ENCODE results near the gene PIH1D1.
A peak's percentile ranks its signal among the peaks of the same experiment; 100 is the strongest.

PIH1D1 gene

DNA sequence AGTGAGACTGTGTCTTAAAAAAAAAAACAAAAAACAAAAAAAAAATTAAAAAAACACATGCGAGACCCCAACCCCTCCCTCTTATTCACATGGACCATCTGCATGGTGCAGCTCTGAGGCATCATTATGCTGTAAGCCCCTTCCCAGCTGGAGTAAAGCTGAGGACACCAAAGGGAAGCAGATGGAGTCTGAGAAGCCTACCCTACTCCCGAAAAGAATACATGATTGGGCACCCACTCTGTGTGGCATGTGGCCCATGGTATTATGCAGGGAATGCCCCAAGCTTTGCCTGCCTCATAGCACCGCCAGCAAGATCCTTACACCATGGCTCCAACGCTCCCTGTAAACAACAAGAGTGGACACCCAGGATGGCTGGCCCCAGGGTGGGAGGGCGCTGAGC, 33.1 kb downstream of the PIH1D1 start:
- no peak overlapping the region for H3K4me3 ChIP-seq (replicated peaks in 1 of 2; ENCODE audit: low read depth in 2 of 2, low read length in 2 of 2)
- DNase-seq (ENCODE audit: low read depth in 2 of 2) = no peak
- TF ChIP-seq, protein P1, sequence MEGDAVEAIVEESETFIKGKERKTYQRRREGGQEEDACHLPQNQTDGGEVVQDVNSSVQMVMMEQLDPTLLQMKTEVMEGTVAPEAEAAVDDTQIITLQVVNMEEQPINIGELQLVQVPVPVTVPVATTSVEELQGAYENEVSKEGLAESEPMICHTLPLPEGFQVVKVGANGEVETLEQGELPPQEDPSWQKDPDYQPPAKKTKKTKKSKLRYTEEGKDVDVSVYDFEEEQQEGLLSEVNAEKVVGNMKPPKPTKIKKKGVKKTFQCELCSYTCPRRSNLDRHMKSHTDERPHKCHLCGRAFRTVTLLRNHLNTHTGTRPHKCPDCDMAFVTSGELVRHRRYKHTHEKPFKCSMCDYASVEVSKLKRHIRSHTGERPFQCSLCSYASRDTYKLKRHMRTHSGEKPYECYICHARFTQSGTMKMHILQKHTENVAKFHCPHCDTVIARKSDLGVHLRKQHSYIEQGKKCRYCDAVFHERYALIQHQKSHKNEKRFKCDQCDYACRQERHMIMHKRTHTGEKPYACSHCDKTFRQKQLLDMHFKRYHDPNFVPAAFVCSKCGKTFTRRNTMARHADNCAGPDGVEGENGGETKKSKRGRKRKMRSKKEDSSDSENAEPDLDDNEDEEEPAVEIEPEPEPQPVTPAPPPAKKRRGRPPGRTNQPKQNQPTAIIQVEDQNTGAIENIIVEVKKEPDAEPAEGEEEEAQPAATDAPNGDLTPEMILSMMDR (IDR thresholded peaks at IDR 0.05; ENCODE audit: low read depth, low read length) = no peak

DNA sequence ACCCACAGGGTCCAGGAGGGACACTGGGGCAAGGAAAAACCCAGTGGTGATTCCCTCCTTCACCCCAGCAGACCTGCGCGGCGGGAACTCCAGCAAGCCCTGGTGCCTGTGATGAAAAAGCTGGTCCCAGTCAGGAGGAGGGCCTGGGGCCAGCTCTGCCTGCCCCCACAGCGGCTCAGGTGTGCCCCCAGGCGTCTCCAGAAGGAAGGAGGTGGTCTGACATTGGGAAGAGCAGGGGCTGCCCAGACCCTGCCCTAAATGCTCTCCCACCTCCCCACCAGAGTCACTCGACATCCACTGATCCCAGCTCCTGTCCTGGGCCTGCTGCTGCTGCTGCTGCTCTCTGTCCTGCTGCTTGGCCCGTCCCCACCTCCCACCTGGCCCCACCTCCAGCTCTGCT, 34.5 kb downstream of the PIH1D1 start:
- no peak for DNase-seq (ENCODE audit: low read depth in 2 of 2)
- TF ChIP-seq, protein P1 (IDR thresholded peaks at IDR 0.05; ENCODE audit: low read depth, low read length) = no peak
- H3K4me3 ChIP-seq (replicated peaks in 1 of 2; ENCODE audit: low read depth in 2 of 2, low read length in 2 of 2) = no peak overlapping the region

DNA sequence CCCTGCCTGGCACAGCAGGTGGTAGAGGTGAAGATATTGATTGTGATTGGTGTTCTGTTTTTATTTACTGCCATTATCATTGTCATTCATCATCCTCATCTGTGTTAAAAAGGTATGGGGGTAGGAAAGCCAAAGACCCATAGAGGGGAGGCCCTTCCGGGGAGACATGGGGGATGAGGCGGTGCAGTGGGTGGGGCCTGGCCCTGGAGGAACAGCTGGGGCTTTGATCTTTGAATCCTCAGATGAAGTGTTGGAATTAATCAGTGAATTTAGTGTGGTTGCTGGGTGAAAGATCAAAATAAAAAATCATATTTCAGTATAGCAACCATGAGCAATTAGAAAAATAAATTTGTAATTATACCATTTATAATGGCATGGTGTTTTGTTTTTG, 35.8 kb downstream of the PIH1D1 start:
- no peak overlapping the region for H3K4me3 ChIP-seq (replicated peaks in 1 of 2; ENCODE audit: low read depth in 2 of 2, low read length in 2 of 2)
- no peak for DNase-seq (ENCODE audit: low read depth in 2 of 2)
- TF ChIP-seq, protein P1 (IDR thresholded peaks at IDR 0.05; ENCODE audit: low read depth, low read length) = no peak

DNA sequence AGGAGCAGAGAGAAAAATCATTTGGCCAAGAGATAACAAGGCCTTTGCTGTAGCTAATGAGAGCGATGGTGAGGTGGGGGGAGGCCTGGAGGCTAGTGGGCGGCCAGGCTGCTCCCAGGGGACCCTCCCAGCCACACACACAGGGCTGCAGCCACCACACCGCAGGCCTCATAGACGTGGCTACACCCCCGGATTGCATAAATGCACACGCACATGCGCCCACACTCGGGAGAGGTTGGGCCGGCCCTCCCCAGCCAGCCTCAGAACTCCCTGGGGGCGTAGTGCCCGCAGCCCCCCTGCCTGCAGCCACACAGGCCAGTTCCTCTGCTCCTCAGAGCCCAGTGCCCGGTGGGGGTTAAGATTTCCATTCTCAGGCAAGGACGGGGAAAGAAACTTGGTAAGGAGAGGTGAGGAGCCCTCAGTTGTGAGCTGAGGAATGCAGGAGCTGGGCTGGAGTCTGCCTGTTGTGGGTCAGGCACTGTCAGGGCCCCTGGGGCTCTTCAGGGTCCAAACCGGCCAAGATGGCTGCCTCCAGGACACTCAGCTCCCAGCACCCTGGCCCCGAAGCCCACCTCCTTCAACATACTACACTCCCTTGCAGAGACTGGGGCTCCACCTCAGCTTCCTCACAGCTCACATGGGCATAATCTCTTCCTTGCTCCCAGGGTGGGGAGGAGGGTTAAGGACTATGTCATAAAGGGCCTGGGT, 36.4 kb downstream of the PIH1D1 start:
- peak; percentile 28 to 75 for DNase-seq (ENCODE audit: low read depth in 2 of 2)
- no peak overlapping the region for H3K4me3 ChIP-seq (replicated peaks in 1 of 2; ENCODE audit: low read depth in 2 of 2, low read length in 2 of 2)
- TF ChIP-seq, protein P1 (IDR thresholded peaks at IDR 0.05; ENCODE audit: low read depth, low read length) = no peak

DNA sequence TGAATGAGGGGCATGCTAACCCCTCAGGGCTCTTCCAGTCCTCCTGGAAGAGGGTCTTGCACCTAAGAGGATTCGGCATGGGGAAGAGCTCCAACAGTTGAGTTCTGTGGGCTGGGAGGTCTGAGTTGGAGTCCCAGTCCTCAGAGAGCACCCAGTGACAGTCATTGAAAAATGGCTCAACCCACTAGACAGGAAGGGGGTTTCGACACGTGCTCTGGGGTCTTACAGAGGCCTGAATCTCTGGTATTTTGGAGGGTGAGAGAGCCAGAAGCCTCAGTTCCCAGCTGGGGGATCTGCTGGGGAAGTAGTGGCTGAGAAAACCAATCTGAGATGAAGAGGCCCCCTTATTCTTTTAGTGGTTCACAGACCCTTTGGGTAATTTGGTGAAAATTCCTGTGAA, 37.4 kb downstream of the PIH1D1 start:
- TF ChIP-seq, protein P1 (IDR thresholded peaks at IDR 0.05; ENCODE audit: low read depth, low read length) = no peak
- DNase-seq (ENCODE audit: low read depth in 2 of 2) = no peak
- no peak overlapping the region for H3K4me3 ChIP-seq (replicated peaks in 1 of 2; ENCODE audit: low read depth in 2 of 2, low read length in 2 of 2)

DNA sequence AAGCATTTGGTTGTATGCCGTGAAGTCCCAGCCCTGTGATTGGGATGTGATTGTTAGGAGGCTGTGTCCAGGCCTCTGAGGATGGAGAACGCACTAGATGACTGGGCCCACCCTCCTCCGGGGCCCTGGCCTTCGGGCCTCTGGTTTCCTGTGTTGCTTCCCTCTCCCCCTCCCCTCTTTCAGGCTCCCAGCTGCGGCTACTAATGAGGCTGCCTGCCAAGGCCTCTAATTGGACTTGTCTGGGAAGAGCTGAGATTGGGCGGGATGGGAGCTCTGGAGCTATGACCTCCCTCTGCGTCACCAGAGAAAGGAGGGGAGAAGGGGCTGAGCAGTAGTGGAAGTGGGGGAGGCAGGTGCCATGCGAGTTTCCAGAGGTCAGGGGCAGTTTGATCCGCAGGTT, 38.3 kb downstream of the PIH1D1 start:
- TF ChIP-seq, protein P1 (IDR thresholded peaks at IDR 0.05; ENCODE audit: low read depth, low read length) = no peak

More for the DNA sequence above, 38.3 kb downstream of the PIH1D1 start:
- H3K4me3 ChIP-seq (replicated peaks in 1 of 2; ENCODE audit: low read depth in 2 of 2, low read length in 2 of 2) = no peak overlapping the region
- peak in 1 of 2 donors; percentile 16 for DNase-seq (ENCODE audit: low read depth in 2 of 2)

Data from cardiac fibroblast (primary cell).